HG03342 (cell line): Measurements from ENCODE around the gene ESRP2.

Experiments used
- ATAC-seq: cut with Tn5 transposase; IDR thresholded peaks from one replicate; pipeline ENCODE4 v1.9.1; 2021; ENCODE audit warnings: mild to moderate bottlenecking, moderate library complexity; ENCODE audit not compliant: unreplicated experiment

ESRP2 gene

DNA sequence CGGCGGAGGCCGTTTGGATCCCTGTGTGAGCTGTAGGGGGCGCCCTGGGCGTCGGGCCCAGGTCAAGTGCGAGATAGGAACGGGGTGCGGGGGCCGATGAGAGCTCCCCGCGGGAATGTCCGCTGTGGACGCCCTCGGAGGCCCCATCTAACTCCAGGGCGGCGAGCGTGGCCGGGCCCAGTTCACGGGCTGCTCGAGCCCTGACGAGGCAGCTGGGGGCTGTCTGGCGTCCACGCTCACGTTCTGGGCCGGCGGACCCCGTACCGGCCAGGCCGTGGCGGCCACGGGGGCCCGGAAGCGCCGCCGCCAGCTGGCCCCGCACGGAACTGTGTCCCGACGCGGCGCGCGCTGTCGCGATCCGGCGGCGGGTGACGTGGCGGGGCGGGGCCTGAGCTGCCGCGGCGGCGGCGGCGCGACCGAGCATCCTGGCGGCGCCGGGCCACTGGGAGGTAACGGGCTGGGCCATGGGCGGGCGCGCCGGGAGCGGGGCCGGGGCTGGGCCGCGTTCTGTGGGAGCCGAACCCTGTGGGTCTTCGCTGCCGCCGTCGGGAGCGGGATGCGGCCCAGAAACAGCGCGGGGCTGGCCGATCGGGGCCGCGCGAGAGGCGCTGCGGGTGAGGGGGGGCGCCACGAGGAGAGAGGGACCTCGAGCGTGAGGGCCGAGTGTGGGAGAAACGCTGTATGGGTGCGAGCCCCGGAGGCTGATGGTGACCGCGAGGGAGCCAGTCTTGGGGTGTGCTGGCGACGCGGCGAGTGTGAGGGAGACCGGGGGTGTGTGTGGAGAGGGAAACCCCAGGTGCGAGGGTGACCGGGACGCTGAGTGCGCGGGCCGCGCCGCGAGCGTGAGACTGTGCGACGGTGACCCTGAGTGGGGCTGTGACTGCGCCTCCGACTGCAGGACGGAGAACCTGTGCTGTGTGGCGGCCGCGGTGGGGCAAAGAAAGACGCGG is 28.5 kb upstream of the ESRP2 start, which contains the start of gene SLC7A6:
SLC7A6 (plus strand) TSS at position 399 of the 950 bp plus-strand sequence. CDS start 10,201 bp downstream, outside the sequence.
- peak; percentile 55 for ATAC-seq

DNA sequence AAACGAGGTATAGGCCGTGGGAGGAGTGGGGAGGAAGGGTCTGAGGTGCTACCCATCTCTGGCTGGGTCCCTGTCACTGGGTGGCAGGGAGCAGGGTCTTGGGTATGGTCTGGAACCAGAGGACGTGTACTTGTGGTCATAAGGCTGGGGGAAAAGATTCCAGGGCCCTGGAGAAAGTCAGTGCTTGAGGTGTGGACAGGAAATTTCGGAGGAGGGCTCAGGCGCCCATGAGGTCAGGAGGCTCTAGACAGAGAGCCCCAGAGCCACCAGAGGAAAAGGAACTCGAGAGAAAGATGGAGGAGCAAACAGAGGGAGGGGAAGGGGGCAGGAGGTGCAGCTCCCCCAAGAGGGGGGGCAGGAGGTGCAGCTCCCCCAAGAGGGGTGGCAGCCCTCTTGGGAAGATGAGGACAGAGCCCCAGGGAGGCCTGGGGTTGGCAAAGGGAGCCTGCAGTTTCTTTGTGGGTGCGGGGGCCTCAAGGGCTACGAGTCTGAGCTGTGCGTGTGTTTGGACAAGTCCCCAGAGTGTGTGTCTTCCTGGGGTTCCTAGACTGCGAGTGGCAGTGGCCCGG is 27.7 kb upstream of the ESRP2 start:
- ATAC-seq: peak; percentile 4

DNA sequence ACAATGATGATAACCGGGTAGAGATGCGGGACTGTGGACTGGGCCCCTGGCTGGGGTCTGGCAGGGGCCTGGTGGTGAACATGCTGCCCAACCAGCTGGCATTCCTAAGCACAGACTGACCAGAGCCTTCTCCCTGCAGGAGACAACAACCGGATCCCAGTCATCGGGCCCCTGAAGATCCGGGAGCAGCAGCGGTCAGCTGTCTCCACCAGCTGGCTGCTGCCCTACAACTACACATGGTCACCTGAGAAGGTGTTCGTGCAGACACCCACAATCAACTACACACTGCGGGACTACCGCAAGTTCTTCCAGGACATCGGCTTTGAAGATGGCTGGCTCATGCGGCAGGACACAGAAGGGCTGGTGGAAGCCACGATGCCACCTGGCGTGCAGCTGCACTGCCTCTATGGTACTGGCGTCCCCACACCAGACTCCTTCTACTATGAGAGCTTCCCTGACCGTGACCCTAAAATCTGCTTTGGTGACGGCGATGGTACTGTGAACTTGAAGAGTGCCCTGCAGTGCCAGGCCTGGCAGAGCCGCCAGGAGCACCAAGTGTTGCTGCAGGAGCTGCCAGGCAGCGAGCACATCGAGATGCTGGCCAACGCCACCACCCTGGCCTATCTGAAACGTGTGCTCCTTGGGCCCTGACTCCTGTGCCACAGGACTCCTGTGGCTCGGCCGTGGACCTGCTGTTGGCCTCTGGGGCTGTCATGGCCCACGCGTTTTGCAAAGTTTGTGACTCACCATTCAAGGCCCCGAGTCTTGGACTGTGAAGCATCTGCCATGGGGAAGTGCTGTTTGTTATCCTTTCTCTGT is 23.3 kb upstream of the ESRP2 start:
- ATAC-seq: no peak

DNA sequence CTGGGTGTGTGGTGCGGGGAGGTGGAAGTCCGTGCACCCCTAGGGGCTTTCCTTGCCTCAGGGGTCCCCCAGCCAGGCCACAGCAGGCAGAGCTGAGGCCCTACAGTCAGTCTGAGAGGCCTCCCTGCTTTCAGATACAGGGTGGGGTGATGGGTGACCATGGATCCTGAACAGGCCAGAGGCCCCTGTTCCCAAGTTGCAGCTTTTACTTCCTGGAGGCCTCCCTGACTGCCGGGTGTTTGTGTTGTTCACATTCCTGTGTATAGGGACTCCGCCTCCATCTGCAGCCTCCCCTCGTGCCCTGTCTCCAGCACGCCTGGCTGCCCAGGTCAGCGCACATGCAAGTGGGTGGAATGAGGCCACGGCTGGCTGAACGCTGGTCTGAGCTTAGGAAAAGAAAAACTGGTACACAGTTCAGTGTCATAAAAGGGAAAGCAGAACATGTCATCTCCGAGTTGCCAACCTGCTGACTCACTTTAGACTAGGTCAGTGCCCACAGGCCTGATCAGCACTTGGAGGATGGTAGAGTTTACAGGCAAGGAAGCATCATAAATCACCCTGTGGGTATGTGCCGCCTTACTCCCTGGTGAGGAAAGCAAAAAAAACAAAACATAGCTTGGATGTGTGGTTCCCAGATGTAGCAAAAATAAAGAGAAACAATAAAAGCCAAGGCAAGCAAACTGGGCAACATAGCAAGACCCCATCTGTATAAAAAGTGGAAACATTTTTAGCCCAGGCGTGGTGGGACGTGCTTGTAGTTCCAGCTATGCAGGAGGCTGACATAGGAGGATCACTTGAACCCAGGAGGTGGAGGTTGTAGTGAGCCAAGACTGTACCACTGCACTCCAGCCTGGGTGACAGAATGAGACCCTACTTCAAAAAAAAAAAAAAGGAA is 22.2 kb upstream of the ESRP2 start:
- ATAC-seq: peak; percentile 14

DNA sequence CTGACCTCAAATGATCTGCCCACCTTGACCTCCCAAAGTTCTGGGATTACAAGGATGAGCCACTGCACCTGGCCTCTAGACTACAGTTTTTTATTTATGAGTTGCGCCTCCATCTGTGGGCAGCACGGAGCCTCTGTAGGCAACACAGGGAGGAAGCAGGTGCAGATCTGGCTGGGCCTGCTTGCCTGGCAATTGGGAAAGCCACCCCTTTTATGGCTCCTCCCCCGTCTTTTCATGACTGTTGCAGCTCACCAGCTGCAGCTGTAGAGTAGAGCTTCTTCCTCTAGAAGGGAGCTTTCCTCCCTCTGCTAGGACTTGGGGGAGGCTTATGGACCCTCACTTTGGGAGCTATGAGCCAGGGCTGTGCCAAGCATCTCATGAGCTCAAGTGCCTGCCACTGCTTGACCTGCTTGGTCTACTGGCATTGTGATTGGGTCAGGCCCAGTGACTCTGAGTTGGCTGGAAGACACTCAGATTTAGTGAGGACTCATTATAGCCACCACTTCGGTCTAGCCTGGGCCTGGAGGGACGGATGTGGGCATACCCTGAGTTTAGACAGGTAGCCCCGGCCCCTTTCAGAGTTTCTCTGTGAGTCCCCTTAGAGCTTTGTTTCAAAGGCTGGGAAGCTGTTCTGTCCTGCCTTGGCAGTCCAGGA is 21.5 kb upstream of the ESRP2 start:
- peak; percentile 55 for ATAC-seq

DNA sequence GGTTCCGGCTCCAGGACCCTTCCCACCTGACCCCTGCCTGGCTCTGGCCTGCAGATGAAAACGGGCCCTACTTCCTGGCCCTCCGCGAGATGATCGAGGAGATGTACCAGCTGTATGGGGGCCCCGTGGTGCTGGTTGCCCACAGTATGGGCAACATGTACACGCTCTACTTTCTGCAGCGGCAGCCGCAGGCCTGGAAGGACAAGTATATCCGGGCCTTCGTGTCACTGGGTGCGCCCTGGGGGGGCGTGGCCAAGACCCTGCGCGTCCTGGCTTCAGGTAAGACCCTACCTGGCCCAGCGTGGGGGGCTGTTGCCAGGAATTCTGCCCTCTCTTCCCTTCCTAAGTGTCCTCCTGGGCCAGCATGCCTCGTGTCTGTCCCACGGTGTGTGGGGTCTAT is 19.8 kb upstream of the ESRP2 start:
- ATAC-seq: no peak

DNA sequence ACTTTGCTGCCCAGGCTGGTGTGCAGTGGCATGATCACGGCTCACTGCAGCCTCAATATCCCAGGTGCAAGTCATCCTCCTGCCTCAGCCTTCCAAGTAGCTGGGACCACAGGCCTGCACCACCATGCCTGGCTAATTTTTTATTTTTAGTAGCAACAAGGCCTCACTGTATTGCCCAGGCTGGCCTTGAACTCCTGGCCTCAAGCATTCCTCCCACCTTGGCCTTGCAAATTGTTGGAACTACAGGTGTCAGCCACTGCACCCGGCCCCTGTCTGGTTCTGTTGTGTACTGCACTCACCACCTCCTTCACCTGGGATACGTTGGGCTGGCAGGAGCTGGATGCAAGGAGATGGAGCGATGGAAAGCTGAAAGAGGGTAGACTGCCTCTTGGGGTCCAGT is 17.8 kb upstream of the ESRP2 start:
- no peak for ATAC-seq

DNA sequence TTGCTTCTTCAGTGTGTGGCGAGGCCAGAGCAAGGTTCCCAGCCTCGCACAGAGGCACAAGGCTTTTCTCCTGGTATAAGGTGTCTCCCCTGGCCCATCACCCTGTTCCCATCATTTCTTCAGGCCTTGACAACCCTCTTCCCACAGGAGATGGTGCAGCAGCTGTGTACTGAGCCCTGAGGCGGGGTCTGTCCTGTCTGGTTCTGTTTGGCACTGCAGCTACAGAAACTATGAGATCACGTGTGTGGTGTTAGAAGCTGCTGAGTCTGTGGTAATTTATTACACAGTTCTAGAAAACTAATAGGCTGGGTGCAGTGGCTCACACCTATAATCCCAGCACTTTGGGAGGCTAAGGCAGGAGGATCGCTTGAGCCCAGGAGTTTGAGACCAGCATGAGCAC is 16.5 kb upstream of the ESRP2 start:
- no peak for ATAC-seq

DNA sequence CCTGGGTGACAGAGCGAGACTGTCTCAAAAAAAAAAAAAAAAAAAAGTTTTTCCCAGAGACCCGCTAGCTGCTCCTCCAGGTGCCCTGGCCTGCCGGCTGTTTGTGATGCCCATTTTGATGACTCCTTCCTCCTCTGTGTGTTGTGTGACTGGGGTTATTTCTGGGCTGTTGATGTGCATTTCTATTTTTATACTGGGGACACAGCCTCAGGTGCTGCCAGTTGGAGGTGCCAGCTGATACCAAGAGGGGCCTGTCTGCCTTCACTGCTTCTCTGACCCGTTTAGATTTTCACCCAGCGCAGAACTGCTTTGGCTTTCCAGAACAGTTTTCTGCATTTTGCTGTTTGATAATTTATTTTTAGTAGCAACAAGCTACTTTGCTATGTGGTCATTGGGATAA is 15.9 kb upstream of the ESRP2 start:
- ATAC-seq: no peak

DNA sequence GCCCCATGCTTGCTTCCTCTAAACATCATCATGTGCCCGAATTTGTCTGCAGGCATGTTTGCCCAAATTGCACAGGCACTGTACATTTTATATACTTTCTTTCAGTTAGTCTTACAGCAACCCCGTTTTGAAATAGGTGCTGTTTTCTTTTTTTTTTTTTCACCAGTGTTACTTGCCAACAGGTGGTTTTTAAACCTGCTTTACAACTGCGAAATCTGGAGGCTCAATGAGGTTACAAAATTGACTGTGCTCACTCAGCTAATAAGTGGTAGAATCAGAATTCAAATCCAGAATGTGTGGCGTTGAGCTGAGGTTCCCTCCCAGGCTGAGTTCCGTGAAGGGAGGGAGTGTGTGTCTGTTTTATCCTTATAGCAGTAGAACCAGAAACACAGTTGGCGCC is 15.0 kb upstream of the ESRP2 start:
- ATAC-seq: no peak

DNA sequence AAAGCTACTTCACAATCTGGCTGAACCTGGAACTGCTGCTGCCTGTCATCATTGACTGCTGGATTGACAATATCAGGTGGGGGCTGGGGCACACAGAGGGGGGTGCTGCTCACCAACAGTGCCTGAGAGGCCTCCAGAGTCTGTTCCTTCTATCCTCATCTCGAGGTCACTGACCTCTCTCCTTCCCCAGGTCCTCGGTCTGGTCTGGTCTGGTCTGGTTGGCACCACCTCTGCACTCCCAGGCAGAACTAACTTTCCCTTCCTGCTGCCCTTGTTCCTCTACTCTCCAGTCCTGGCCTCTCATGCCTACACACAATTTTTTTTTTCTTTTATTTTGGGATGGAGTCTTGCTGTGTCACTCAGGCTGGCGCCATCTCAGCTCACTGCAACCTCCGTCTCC is 13.4 kb upstream of the ESRP2 start:
- ATAC-seq: no peak

DNA sequence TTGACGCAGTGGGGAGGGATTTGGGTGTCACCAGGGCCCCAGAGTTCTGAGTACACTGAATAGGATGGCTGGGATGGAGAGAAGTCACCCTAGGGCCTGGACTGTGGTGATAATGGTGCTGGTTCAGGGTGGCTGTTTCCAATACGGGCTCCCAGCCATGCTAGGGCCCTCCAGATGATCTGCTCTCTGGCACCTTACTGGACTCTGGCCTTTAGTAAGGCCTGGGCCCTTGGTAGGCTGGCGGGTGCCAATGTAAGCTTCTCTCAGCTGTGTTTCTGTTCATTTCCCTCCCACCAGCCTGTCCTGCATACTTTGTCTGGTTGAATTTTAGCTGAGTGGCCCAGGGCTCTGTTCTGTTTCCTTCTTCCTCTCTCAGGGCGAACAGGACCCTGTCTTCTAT is 12.0 kb upstream of the ESRP2 start:
- no peak for ATAC-seq

DNA sequence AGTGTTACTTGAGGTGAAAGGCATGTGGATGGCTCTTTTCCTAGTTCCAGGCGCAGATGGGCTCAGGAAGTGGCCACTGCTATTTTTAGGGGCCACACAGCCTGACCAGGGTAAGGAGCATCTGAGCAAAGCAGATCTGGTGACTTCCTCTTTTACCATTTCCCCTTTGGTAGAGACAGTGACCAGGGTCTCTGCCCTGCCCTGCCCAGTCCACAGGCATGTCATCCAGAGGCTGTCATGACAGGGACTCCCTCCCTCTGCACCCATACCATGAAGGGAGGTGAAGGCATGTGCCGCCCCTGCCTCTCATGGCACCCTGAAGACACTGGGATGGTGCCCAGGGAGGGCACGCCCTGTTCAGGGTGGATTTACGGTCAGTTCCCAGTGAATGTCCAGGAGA is 11.5 kb upstream of the ESRP2 start:
- ATAC-seq: no peak

DNA sequence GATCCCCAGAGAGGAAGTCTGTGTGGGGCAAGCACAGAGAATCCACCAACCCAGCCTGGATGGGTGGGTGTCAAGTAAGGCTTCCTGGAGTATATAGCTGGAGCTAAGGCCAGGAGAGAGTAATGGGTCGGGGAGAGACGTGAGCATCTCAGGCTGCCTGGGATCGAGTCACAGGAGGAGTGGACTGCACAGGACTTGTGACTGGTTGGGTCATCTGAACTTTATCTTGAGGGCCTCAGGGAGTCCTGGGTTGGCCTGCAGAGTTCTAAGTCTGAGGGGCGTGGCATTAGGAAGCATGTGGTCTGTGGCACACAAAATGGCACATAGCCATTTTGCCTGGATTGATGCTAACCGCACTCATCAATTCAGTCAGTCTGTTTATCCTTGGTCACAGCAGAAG is 10.7 kb upstream of the ESRP2 start:
- ATAC-seq: no peak

DNA sequence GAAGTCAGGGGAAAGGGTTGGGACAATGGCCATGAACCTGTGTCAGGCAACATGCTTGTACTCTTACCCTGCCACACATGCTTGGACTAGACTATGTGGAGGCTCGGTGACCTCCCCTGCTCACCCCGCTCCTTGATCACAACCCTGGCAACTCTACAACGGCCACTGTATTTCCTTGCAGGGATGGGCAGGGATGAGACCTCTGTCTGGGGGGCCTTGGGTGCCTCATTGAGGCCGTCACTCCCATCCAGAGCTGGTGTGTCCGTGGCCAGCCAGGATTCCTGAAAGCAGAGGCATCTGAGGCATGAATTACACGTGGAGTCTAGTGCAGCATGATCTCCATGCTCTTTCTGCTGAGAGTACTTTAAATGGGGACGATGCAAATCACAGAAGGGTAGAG is 10.2 kb upstream of the ESRP2 start:
- ATAC-seq: no peak

DNA sequence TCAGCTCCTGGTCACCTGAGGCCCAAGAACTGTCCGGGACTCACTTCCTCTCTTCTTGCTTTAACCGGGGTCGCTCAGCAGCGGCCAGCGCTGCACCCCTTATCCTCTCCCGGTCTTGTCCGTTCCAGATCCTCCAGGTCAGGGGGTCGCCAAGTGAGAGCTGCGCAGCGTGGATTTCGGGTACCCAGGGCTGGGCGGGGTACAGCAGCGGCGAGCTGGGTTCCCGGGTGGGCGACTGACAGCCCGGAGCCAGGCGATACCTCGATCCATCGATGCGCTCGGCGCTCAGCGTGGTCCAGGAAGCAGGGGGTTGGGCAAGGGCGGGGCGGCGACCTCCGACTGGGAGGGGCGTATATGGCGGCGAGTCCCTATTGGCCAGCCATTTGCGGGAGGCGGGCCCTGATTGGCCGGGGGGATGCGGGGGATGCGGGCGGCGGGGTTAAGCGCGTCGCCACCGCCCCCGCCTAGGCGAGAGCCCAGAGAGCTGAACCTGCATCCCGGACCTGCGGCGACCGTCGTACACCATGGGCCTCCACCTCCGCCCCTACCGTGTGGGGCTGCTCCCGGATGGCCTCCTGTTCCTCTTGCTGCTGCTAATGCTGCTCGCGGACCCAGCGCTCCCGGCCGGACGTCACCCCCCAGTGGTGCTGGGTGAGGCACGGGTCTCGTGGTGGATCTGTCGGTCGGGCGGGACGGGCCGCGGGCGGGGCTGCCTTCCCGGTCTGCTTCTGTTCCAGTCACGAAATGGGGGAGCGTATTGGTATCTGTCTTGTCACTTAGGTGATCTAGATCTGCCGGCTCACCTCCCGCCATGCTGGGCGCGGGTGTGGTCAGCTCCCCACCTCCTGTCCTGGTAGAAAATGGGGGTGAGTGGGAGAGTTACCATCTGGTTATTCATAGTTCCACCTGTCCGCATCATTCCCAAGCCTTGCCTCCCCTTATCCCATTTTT is 9.3 kb upstream of the ESRP2 start, which contains the start of gene PLA2G15:
PLA2G15 (plus strand) TSS at position 471 of the 951 bp plus-strand sequence; CDS start at position 525, 54 bp downstream.
- ATAC-seq: peak; percentile 84

DNA sequence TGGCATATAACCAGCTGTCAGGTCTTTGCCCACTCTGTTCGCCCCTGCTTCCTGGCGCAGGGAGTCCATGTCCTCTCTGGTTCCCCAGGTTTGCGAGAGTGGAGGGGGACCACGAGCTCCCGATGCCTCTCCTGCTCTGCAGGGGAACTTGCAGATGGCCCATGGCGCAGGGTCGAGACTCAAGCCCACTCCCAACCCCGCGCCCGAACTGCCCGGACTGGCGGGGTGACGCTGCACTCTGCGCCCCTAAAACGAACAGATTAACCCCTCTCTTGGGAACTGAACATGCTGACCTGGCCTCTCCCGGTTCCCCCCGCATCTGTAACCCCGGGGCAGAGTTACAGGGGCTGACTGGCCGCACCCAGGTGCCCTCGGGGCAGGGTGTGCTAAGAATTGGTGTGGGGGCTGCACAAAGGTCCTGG is 8.6 kb upstream of the ESRP2 start:
- ATAC-seq: no peak

DNA sequence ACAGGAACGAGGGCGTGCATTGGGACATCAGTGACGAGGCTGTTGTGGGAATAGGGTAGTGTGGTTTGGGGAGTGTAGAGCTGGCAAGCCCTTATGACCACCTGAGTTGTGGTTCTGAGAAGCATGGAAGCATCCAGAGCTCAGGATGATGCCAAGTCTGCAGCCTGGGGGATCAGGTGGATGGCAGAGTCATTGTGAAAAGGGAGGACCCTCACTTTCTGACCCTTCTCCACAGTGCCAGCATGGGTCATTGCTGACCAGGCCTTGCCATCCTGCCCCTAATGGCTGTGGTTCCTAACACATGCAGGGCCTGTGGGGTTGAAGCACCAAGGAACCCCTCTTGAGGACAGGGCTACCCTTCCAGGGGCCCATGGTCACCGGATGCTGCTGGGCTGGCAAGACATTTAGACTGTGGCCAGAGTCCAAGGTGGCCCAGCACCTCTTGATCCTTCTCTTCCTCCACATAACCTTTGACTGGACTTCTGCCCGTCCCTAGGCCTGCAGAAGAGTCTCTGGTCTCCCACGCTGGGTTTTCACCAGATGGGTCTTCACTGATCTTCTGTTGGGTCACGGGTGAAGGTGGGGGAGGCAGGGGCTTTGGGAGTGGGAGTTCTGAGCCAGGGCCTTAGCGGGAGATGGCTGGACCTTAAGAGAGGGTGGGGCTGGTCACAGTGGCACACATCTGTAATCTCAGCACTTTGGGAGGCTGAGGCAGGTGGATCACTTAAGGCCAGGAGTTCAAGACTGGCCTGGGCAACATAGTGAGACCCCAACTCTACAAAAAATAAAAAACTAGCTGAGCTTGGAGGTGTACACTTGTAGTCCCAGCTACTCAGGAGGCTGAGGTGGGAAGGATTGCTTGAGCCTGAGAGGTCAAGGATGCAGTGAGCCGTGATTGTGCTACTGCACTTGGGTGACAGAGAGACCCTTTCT is 7.3 kb upstream of the ESRP2 start:
- no peak for ATAC-seq
